Retina (tissue), 1 donor: ENCODE measurements around the gene BHLHA15.

ENCODE experiments used
- DNase-seq: peaks from one replicate; pipeline ENCODE4 v3.0.0-alpha.2; 2016

The BHLHA15 gene

GRCh38 chr7:98211221-98211675, at the start of gene BHLHA15:
Gene BHLHA15 (plus strand): TSS chr7:98211439. CDS start chr7:98212310, 871 bp downstream.
- DNase-seq, result no peak

DNA sequence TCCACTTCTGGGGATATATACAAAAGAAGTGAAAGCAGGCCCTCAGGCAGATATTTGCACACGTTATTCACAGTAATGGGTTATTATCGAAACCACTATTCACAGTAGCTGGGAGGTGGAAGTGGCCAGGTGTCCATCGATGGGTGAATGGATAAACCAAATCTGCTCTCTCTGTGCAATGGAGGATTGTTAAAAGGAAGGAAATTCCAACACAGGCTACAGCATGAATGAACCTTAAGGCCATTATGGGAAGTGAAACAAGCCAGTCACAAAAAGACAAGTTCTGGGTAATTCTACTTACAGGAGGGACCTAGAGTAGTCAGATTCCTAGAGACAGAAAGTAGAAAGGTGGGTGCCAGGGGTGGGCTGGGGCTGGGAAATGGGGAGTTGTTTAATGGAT, 48.5 kb upstream of the BHLHA15 start:
- no peak for DNase-seq

DNA sequence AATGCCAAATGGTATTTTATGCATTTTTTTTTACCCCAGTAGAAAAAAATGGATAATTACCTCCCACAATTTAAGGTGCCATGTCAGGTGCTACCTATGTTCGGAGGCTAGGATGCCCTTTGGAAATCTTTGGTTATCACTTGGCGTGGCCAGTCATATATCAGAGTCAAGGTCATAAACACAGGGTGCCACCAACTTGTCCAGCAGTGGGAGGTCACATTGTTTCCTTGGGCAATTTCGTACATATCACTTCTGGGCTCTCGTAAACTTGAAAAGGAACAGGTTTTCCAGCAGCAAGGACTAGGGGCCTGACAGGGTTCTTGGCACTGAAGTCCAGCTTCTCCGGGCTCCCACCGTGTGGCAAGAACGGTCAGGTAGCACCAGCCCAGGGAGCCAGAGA, 48.0 kb upstream of the BHLHA15 start:
- no peak for DNase-seq

DNA sequence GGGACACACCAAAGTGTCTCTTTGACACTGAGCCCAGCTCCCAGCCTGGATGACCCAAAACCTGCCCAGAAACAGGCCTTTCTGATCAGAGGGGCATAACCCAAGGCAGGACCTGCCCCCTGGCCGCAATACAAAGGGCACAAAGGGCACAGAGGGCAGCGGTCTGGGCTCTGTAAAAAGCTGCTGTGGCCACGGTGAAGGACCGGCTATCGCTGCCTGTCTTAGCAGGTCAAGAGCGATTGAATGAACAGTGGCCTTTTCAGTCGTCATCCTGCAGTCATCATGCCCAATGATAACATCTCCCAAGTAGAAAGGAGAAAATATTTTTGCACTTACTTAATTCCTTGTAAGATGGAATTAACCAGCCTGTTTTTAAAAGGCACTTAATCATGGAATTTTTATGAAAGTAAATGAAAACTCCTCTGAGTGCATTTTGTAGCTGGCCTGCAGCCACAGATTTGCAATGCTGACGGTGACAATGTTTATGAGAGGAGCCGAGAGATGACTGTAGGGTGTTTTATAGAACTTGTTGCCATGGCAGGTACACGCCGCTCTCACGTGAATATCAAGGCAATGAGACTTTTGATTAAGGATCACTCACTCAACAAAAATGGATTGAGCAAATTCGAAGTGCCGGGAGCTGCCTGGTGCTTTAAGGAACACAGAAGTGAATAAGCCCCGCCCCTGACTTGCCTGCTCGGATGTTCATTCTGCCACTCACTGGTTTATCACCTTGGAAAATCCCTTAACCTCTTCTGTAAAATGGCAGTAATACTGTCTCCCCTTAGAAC, 47.3 kb upstream of the BHLHA15 start:
- DNase-seq, result no peak

GRCh38 chr7:98165827-98166667, 45.2 kb upstream of the BHLHA15 start:
- peak; percentile 28 for DNase-seq

DNA sequence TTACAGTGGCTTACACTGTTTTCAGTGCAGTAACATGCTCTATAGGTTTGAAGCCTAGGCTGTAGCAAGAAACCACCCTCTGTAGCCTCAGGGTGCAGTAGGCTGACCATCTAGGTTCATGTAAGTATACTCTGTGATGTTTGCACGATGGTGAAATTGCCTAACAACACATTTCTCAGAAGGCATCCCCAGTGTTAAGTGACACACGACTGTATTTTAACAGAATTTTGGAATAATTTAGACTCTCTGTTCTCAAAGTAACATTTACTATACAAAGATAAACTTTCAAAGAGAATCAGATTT, 44.6 kb upstream of the BHLHA15 start:
- no peak for DNase-seq

GRCh38 chr7:98167653-98168052, 43.6 kb upstream of the BHLHA15 start:
- no peak for DNase-seq

DNA sequence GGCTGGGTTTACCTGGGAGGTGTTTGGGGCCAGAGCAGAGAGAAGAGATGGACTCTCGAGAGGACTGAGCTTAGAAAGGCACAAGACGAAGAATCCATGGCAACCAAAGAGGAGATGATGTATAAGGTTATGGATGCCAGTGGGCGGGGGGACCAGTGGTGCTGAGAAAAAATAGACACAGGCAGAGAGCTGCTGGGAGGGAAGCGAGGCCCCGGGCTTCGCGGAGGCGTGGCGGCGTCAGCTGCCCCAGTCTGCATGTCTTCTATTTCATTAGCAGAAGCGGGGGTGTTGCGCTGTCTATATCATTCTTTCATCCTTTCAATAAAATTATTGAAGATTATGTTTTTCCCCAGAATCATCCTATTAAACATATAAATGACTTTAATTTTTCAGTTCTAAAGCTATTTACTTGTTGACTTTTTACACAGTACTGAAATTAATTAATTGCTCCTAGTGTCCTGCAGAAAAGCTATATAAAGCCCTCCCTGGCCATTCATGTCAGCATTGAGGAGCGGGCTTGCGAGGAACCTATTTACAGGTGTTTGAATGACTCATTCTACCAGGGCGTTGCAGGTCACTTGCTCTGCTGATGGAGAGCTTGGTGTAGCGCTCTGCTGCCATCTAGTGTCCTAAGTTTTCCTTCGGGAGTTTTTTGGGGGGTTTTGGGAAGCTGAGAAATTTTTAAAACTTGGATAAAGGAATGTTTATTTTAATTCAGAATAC, 42.9 kb upstream of the BHLHA15 start:
- DNase-seq, result peak; percentile 67

DNA sequence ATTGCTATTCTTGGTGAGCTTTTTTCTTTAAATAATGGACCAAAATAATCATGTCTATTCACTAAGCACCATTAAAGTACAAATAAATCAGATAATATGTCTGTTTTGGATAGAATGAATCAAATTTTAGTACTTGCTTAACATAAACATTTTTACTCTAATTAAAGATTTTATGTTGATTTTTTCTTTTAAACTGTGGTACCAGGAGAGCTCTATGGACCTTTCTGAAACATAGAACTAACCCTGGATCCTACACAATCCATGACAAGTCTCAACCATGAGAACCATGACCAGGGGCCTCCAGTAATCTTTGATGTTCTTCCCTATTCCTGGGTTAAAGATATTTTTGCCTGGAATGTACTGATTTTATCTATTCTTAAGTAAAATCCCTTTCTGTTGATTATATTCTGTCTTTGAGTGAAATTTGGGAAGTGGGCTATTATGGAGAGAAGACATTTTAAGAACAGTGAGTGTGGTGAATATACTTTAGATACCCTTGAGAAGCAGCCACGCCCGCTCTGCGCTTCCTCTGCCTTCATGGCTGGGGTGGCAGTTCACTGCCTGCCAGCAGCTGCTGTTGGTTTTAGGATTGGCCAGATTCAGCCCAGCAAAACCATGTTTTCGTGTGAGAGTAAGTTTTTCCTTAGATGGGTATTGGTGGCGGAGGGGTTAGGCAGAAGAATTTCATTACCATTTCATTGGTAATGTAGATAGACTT, 42.2 kb upstream of the BHLHA15 start:
- no peak for DNase-seq

- DNase-seq, result no peak
These were observed 40.3 kb upstream of the BHLHA15 start for GRCh38 chr7:98170966-98171365.

DNA sequence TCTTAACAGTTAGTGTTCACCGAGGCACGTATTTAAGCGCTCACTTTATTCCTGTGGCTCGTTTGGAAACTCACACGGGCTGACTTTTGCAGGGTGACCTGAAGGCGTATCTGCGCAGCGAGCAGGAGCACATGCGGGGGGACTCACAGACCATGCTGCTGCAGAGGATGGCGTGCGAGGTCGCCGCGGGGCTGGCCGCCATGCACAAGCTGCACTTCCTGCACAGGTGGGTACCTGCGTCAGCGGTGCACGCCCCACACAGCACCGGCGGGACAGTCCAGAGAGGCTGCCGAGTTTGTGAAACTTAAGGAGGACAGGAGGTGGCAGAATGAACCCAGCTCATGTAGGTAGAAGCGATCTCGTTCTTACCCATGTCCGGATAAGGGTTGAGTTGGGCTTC, 39.8 kb upstream of the BHLHA15 start:
- DNase-seq, result no peak

DNA sequence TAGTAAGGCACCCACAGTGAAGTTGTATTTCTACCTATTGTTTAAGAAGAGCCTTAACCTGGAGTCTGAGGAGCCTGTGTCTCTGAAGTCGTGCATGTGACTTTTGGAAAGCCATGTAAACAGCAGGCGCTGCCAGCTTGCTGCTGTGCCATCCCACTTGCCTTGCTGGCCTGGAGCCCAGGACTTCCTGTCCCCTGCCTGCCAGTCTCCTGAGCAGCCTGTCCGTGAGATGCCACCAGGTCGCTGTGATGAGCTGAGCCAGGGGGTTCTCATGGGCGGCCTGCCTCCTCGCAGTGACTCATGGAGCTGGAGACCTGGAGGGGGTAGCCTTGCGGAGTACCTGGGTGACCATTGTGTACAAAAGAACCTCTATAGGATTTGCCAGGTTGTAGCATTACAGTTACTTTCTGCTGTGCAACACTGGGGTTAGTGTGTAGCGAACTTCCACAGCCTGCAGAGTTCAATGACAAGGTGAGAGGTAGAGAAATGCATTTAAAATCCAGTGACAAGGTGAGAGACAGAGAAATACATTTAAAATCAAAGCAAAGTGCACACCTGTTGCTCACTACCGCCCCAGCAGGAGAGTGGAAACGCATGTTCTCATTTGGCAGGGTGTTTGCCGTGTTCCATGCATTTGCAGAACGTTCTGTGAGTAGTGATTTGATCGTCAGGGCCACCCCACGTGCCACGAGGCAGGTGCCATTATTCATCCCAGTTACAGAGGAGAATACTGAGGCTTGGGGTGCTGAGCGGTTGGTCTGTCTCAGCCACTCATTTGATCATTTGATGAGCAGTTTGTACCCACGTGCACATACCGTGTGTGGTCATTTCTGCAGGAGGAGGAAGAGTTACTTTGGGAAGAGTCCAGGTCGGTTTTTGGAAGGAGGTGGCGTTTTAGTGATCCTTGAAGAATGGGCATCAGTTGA, 36.6 kb upstream of the BHLHA15 start:
- DNase-seq, result no peak

DNA sequence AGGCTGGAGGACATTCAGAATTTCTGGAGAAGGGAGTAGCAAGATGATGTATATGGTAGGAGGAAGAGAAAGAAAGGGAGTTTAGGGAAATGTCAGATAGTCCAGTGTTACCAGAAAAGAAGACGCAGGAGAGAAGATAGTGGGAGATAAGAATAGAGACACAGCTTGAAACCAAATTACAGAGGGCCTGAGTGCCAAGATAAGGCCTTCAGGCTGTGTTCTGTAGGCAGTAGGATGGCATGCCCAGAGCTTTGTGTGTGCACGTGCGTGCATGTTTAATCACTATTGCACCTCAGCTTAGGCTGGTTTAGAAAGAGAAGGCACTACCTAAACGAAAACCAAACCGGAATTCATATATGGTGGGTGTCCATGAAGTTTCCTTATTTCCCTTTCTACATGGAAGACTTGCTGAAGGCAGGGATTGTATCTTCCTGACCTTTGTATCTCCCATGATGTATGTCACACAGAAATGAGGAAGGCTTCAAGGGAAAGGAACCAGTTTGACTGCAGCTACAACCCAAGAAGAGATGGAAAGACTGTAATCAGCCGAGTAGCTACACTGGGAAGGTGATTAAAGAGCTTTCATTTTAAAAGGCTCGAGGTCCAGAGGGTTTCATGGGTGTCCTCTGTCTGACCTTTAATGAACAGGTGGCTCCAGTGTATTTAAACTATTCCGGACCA, 35.8 kb upstream of the BHLHA15 start:
- DNase-seq, result no peak

GRCh38 chr7:98177553-98177952, 33.7 kb upstream of the BHLHA15 start:
- no peak for DNase-seq

- no peak for DNase-seq
These were observed 32.9 kb upstream of the BHLHA15 start for GRCh38 chr7:98178321-98178720.

- DNase-seq, result no peak
These were observed 32.3 kb upstream of the BHLHA15 start for GRCh38 chr7:98178762-98179490.

DNA sequence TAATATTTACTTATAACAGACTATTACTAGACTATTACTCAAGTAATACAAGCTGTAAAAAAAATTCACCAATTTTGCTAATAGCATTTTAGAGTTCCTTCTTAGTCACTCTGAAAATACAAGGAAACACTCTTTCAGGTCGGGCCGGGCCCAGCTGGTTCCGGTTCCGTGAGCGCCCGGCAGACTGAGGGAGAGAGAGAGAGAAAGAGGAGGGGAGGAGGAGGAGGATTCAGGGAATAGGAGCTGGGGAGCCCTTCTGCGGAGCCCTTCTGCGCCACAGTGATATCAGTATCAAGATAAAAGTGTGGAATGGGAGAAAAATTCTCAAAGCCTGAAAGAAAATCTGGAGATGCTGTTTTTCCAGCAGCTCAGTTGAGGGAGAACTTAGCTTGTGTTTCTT, 30.5 kb upstream of the BHLHA15 start:
- DNase-seq, result no peak

DNA sequence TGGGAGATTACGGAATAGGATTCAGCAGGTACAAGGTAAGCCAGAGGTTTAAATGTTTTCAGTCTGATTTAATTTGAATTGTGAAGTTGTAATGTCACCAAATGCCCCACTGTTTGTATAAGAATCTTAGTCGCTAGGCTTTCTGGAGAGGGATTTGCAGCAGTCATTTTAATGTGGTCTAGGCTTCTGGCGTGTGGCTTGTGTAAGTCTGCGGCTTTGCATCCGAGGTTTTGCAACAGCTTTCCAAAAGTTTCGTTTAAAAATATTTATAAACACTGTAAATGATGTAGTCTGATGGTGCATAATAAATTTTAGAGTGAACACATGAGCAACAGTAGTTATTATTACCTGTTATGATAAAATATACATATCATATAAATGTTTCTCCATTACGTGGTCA, 26.1 kb upstream of the BHLHA15 start:
- DNase-seq, result no peak

GRCh38 chr7:98186452-98187137, 24.6 kb upstream of the BHLHA15 start:
- DNase-seq, result no peak

DNA sequence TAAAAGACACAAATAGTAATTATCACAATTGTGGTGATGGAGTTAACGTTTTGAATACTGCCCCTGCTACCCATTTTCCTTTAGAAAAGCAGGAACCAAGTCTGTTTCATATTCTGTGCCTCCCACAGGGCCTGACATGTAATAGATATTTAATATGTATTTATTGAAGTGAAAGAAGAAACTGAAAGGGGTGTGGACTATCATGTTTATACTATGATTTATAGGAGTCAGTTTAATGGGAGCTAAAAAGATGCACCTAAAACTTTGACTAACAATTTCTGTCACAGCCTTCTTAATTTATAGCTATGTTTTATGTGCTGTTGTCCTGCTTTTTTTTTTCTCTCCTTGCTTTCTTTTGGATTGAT, 24.1 kb upstream of the BHLHA15 start:
- no peak for DNase-seq
